Measurements from ENCODE around the gene POGK. TPM values are rescaled to one million over a fixed set of nuclear protein-coding genes. Genes with fewer than 3 reads are reported as not detected.

Gene POGK
- polyA plus RNA-seq, 2 donors: 9.4 to 10.8 TPM

DNA sequence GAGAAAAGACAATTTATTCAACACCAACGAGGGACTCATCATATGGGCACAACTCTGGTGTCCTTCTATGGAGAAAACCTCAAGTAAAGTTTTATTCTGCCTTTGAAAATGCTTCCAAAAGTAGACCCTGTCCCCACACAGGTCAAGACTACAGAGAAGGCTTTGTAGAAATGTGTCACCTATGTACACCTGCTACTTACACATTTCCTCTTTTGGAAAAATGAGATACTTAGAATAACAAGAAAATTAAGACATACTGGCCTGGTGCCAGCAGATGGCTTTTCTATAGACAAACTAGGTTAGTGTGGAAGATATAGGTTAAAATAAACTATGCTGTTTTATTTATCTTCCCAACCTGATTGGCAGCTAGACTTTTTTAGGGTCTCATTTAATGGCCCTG lies 13.6 kb downstream of the POGK start:
- no peaks in the 10 kb centered on the region for H3K27me3 ChIP-seq (ENCODE audit: control insufficient read depth in 1 of 2, insufficient read depth in 2 of 2, low read length in 2 of 2)
- H3K9me3 ChIP-seq (ENCODE audit: control insufficient read depth in 2 of 2, insufficient read depth in 1 of 2, low read depth in 1 of 2, low read length in 1 of 2): no peaks in the 10 kb centered on the region
- H3K4me3 ChIP-seq (ENCODE audit: low read depth in 1 of 2, low read length in 2 of 2): no peak overlapping the region
- H3K36me3 ChIP-seq (ENCODE audit: control insufficient read depth in 2 of 2, insufficient read depth in 2 of 2, low read length in 1 of 2): peaks cover 26 to 32% of the 10 kb centered on the region in 2 donors
- 6 to 26% methylated on average over 1 of the region's 1 CpG for WGBS, 2 donors
- no peaks in the 10 kb centered on the region for H3K4me1 ChIP-seq (ENCODE audit: control insufficient read depth in 2 of 2, insufficient read depth in 2 of 2, low read length in 1 of 2)
- no peak overlapping the region for H3K27ac ChIP-seq (ENCODE audit: low read depth in 2 of 2, low read length in 1 of 2)

DNA sequence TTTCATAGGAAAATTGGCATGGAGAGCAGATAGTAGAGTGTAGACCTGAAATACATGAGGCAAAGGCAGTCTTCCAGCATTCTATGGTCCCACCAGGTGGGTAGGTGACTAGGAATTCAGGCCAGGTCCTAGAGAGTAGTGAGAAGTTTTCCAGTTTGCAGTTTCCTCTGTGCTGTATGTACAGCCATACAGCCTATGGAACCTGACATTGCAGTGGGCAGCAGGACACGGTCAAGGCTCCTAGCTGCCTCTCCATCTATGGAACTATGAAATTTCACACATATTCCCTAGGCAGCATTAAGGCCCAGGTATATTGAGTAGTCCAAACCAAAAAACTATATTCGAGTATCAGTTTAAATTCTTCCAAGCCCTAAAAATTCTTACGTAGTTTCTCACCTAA lies 16.3 kb downstream of the POGK start:
- H3K4me1 ChIP-seq (ENCODE audit: control insufficient read depth in 2 of 2, insufficient read depth in 2 of 2, low read length in 1 of 2): no peaks in the 10 kb centered on the region
- no peaks in the 10 kb centered on the region for H3K27me3 ChIP-seq (ENCODE audit: control insufficient read depth in 1 of 2, insufficient read depth in 2 of 2, low read length in 2 of 2)
- peaks cover 13 to 17% of the 10 kb centered on the region in 2 donors for H3K36me3 ChIP-seq (ENCODE audit: control insufficient read depth in 2 of 2, insufficient read depth in 2 of 2, low read length in 1 of 2)
- H3K9me3 ChIP-seq (ENCODE audit: control insufficient read depth in 2 of 2, insufficient read depth in 1 of 2, low read depth in 1 of 2, low read length in 1 of 2): no peaks in the 10 kb centered on the region
- 79 to 84% methylated on average over 3 of the region's 3 CpGs for WGBS, 2 donors
- H3K4me3 ChIP-seq (ENCODE audit: low read depth in 1 of 2, low read length in 2 of 2): no peak overlapping the region
- no peak overlapping the region for H3K27ac ChIP-seq (ENCODE audit: low read depth in 2 of 2, low read length in 1 of 2)

DNA sequence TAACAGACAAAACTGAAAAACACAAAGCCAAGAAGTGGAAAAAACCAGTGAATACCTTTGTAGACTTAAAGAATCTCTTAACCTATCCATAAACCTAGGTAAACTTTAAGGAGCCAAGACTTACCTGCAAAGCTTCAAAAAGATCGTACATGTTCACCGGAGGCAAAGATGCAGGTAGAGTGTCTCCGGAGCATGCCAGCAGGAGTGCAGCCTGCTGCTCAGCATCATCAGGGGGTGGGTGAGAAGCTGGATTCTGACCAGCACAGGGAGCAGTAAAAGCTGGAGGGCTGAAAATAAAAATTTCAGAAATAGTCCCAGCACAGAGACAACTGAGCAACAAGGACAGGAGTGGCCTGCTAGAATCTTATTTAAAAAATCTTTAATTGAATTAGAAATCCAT lies 18.7 kb downstream of the POGK start:
- Histone ChIP-seq H3K27me3 (ENCODE audit: control insufficient read depth in 1 of 2, insufficient read depth in 2 of 2, low read length in 2 of 2) (no peaks in the 10 kb centered on the region), H3K9me3 (ENCODE audit: control insufficient read depth in 2 of 2, insufficient read depth in 1 of 2, low read depth in 1 of 2, low read length in 1 of 2) (no peaks in the 10 kb centered on the region), H3K4me3 (ENCODE audit: low read depth in 1 of 2, low read length in 2 of 2) (no peak overlapping the region), H3K4me1 (ENCODE audit: control insufficient read depth in 2 of 2, insufficient read depth in 2 of 2, low read length in 1 of 2) (no peaks in the 10 kb centered on the region), H3K27ac (ENCODE audit: low read depth in 2 of 2, low read length in 1 of 2) (no peak overlapping the region), H3K36me3 (ENCODE audit: control insufficient read depth in 2 of 2, insufficient read depth in 2 of 2, low read length in 1 of 2) (peaks cover 15 to 16% of the 10 kb centered on the region in 2 donors)
- WGBS, 2 donors: 89 to 90% methylated on average over 3 of the region's 3 CpGs

DNA sequence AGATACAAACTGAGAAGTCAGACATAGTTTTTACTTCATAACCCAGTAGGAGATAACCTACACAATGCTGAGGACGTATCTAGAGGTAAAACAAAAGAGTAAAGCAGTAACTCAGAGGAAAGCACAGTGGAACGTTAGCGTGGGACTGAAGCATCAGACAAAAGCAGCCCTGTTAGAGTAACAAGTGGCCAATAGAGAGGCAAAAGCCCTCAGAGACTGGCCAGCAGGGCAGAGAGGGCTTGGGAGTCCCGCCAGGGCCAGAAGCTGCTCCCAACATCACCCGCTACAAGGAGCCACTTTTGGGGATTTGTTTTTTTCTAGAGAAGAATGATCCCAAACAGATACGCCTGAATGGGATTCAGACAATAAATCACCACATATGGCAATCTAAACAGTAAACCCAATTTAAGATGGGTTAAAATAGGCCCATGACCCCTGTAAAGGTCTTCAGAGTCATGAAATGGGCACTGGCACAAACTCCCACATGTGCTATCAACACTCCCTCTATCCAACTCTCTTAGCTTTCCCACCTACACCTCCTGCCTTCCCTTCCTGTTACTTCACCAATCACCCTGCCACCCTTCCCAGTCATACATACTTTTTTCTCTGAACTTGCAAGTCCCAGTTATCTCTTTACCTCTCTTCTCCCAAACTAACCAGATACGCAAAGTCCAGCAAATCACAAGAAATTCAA lies 19.6 kb downstream of the POGK start:
- Histone ChIP-seq H3K36me3 (ENCODE audit: control insufficient read depth in 2 of 2, insufficient read depth in 2 of 2, low read length in 1 of 2) (peaks cover 9 to 16% of the 10 kb centered on the region in 2 donors), H3K27ac (ENCODE audit: low read depth in 2 of 2, low read length in 1 of 2) (no peak overlapping the region), H3K9me3 (ENCODE audit: control insufficient read depth in 2 of 2, insufficient read depth in 1 of 2, low read depth in 1 of 2, low read length in 1 of 2) (no peaks in the 10 kb centered on the region), H3K4me3 (ENCODE audit: low read depth in 1 of 2, low read length in 2 of 2) (no peak overlapping the region), H3K27me3 (ENCODE audit: control insufficient read depth in 1 of 2, insufficient read depth in 2 of 2, low read length in 2 of 2) (no peaks in the 10 kb centered on the region), H3K4me1 (ENCODE audit: control insufficient read depth in 2 of 2, insufficient read depth in 2 of 2, low read length in 1 of 2) (no peaks in the 10 kb centered on the region)
- WGBS, 2 donors: 89 to 92% methylated on average over 7 of the region's 7 CpGs

DNA sequence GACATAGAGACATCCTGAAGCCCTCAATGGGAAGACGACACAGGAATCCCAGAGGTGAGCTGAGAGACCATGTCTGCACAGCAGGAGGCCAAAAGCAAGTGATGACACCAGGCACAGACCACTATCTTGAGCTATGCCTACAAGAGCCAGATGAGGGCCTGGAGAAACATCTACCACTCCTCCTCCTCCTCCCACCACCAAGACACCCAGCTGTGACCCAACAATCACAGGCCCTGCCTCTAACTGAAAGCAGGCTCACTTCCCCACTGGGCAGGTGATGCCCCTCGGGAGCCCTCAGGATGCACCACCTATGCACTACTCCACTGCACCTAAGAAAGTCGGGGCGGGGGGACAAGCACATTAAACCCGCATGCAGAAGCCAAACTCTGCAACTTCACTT lies 20.3 kb downstream of the POGK start:
- no peak overlapping the region for H3K27ac ChIP-seq (ENCODE audit: low read depth in 2 of 2, low read length in 1 of 2)
- H3K4me1 ChIP-seq (ENCODE audit: control insufficient read depth in 2 of 2, insufficient read depth in 2 of 2, low read length in 1 of 2): no peaks in the 10 kb centered on the region
- H3K9me3 ChIP-seq (ENCODE audit: control insufficient read depth in 2 of 2, insufficient read depth in 1 of 2, low read depth in 1 of 2, low read length in 1 of 2): no peaks in the 10 kb centered on the region
- no peak overlapping the region for H3K4me3 ChIP-seq (ENCODE audit: low read depth in 1 of 2, low read length in 2 of 2)
- H3K36me3 ChIP-seq (ENCODE audit: control insufficient read depth in 2 of 2, insufficient read depth in 2 of 2, low read length in 1 of 2): peaks cover 9 to 16% of the 10 kb centered on the region in 2 donors
- WGBS, 2 donors: 84 to 89% methylated on average over 5 of the region's 5 CpGs
- no peaks in the 10 kb centered on the region for H3K27me3 ChIP-seq (ENCODE audit: control insufficient read depth in 1 of 2, insufficient read depth in 2 of 2, low read length in 2 of 2)

DNA sequence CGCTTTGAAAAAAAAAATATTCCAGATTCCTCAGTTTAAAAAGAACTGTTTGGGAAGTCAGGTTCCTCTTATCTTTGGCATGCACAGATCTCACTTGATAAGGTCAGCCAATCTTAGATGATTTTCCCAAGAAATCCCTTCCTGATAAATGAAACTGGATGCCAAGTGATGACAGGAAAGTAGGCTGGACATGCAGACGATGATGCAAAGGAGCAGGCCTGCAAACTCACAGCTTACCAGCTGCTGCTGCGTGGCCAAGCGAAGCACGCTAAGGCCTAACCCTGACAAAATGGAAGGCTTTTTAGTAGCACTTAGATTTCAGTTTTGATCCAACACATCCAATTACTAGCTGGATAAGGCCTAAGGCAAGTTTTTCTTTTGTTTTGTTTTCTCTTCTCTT lies 26.7 kb downstream of the POGK start:
- Histone ChIP-seq H3K27ac (ENCODE audit: low read depth in 2 of 2, low read length in 1 of 2) (no peak overlapping the region), H3K4me1 (ENCODE audit: control insufficient read depth in 2 of 2, insufficient read depth in 2 of 2, low read length in 1 of 2) (peaks cover 0 to 3% of the 10 kb centered on the region in 2 donors), H3K9me3 (ENCODE audit: control insufficient read depth in 2 of 2, insufficient read depth in 1 of 2, low read depth in 1 of 2, low read length in 1 of 2) (no peaks in the 10 kb centered on the region), H3K4me3 (ENCODE audit: low read depth in 1 of 2, low read length in 2 of 2) (no peak overlapping the region), H3K27me3 (ENCODE audit: control insufficient read depth in 1 of 2, insufficient read depth in 2 of 2, low read length in 2 of 2) (no peaks in the 10 kb centered on the region), H3K36me3 (ENCODE audit: control insufficient read depth in 2 of 2, insufficient read depth in 2 of 2, low read length in 1 of 2) (peaks cover 4 to 10% of the 10 kb centered on the region in 2 donors)
- WGBS, 2 donors: 83 to 85% methylated on average over 5 of the region's 5 CpGs

DNA sequence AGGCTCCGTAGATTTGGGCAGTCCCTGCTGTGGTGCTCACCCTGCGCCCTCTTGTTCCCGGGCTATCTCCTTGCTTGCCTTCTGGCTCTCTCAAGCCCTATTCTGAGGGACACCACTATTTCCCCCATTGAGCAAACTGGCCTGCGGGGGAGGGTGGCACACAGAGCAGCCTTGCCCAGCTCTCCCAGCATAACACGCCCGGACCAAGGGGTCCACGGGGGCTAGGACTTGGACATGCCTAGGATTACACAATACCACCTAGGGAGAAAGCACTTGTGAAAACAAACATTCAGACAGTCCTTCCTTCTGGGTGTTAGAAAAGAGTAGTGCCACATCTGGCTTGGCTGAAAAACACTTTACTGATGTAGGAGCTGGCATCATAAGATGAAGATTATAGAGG lies 29.4 kb downstream of the POGK start:
- Histone ChIP-seq H3K9me3 (ENCODE audit: control insufficient read depth in 2 of 2, insufficient read depth in 1 of 2, low read depth in 1 of 2, low read length in 1 of 2) (no peaks in the 10 kb centered on the region), H3K36me3 (ENCODE audit: control insufficient read depth in 2 of 2, insufficient read depth in 2 of 2, low read length in 1 of 2) (peaks cover 0 to 6% of the 10 kb centered on the region in 2 donors), H3K27me3 (ENCODE audit: control insufficient read depth in 1 of 2, insufficient read depth in 2 of 2, low read length in 2 of 2) (no peaks in the 10 kb centered on the region), H3K4me3 (ENCODE audit: low read depth in 1 of 2, low read length in 2 of 2) (no peak overlapping the region), H3K4me1 (ENCODE audit: control insufficient read depth in 2 of 2, insufficient read depth in 2 of 2, low read length in 1 of 2) (peaks cover 2 to 3% of the 10 kb centered on the region in 2 donors), H3K27ac (ENCODE audit: low read depth in 2 of 2, low read length in 1 of 2) (no peak overlapping the region)
- 88 to 90% methylated on average over 7 of the region's 7 CpGs for WGBS, 2 donors

DNA sequence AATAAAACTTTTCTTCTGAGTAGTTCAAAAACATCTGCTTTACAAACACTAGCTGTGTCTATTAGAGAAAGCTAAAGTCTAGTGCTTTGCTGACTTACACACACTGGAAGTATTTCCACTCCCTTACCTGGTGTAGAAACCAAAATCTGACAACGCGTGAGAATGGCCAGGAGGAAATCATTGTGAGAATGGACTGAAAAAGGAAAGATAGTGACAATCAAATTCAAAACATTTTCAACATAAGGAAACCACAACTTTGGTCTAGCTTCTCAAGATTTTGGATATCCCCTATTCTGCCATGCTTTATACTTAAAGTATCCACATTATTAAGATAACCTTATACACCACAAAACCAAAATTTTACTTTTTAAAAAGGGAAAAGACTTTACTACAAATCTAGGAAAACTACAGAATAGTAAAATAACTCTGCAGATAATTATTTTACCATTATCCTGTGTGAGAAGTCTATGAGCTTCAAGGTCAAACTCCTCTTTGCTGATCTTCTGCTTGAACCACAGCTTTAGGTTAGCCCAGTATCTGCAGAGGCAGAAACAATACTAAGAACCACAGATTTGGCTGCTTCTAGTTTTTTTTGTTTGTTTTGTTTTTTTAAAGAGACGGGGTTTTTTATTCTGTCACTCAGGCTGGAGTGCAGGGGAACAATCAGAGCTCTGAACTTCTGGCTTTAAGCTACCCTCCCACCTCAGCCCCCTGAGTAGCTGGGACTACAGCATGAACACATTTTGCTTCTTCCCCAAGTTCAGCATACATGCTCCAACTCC lies 30.2 kb downstream of the POGK start:
- no peaks in the 10 kb centered on the region for H3K27me3 ChIP-seq (ENCODE audit: control insufficient read depth in 1 of 2, insufficient read depth in 2 of 2, low read length in 2 of 2)
- peaks cover 0 to 3% of the 10 kb centered on the region in 2 donors for H3K36me3 ChIP-seq (ENCODE audit: control insufficient read depth in 2 of 2, insufficient read depth in 2 of 2, low read length in 1 of 2)
- no peak overlapping the region for H3K4me3 ChIP-seq (ENCODE audit: low read depth in 1 of 2, low read length in 2 of 2)
- no peak overlapping the region for H3K27ac ChIP-seq (ENCODE audit: low read depth in 2 of 2, low read length in 1 of 2)
- H3K4me1 ChIP-seq (ENCODE audit: control insufficient read depth in 2 of 2, insufficient read depth in 2 of 2, low read length in 1 of 2): peaks cover 2 to 3% of the 10 kb centered on the region in 2 donors
- H3K9me3 ChIP-seq (ENCODE audit: control insufficient read depth in 2 of 2, insufficient read depth in 1 of 2, low read depth in 1 of 2, low read length in 1 of 2): no peaks in the 10 kb centered on the region
- 61 to 69% methylated on average over 3 of the region's 3 CpGs for WGBS, 2 donors

DNA sequence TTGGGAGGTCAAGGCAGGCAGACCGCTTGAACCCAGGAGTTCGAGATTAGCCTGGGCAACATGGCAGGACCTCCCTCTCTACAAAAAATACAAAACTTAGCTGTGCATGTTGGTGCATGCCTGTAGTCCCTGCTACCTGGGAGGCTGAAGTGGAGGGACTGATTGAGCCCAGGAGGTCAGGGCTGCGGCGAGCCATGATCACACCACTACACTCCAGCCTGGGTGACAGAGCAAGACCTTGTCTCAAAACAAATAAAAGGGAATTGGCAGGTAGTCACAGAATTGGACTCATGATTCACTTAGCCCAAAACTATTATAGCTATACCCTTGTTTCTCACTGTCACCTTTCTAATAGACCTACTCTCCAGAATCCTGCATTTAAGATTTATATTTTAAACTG lies 31.3 kb downstream of the POGK start:
- no peak overlapping the region for H3K4me3 ChIP-seq (ENCODE audit: low read depth in 1 of 2, low read length in 2 of 2)
- peaks cover 3 to 4% of the 10 kb centered on the region in 2 donors for H3K4me1 ChIP-seq (ENCODE audit: control insufficient read depth in 2 of 2, insufficient read depth in 2 of 2, low read length in 1 of 2)
- no peaks in the 10 kb centered on the region for H3K9me3 ChIP-seq (ENCODE audit: control insufficient read depth in 2 of 2, insufficient read depth in 1 of 2, low read depth in 1 of 2, low read length in 1 of 2)
- WGBS, 2 donors: 89 to 90% methylated on average over 4 of the region's 4 CpGs
- no peak overlapping the region for H3K27ac ChIP-seq (ENCODE audit: low read depth in 2 of 2, low read length in 1 of 2)
- H3K27me3 ChIP-seq (ENCODE audit: control insufficient read depth in 1 of 2, insufficient read depth in 2 of 2, low read length in 2 of 2): no peaks in the 10 kb centered on the region
- H3K36me3 ChIP-seq (ENCODE audit: control insufficient read depth in 2 of 2, insufficient read depth in 2 of 2, low read length in 1 of 2): peaks cover 0 to 3% of the 10 kb centered on the region in 2 donors
